Measurements from ENCODE around the gene TBC1D21. TPM values are rescaled to one million over a fixed set of nuclear protein-coding genes. Genes with fewer than 3 reads are reported as not detected.

TBC1D21 gene
- total and polyA plus RNA-seq, 2 of the 4 experiments (the other 2 are of a cell fraction) = not detected

DNA sequence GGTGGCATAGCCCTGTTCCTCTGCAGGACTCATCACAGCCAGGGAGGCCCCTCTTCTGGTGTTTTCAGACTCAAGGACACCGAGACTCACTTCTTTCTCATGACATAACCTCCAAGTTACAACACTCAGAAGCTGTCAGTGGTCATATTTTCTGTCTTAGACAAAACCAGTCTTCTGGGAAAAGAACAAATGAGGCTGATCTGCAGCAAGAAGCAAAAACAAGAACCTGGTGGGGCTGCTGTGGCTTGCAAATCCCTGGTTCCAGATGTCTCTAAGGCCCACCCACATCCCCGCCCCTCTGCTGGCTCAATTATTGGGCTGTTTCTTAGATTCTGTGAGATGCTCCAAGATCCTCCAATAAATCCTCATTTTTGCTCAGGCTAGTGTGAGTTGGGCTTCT lies 36.3 kb downstream of the TBC1D21 start:
- H3K4me3 ChIP-seq (ENCODE audit: insufficient read depth, low read depth, low read length) = no peak overlapping the region
- H3K9me1 ChIP-seq (ENCODE audit: insufficient read depth, low read length) = peaks cover 7% of the 10 kb centered on the region
- BruUV-seq (replicated peaks) = no TSS peak
- POLR2A ChIA-PET (ENCODE audit: unreplicated experiment) = interaction anchor here (0.6 kb wide), 1 partner anchor 224 kb away, joined by 3 read pairs; no protein-coding TSS in a partner anchor
- no peak overlapping the region for H2BK20ac ChIP-seq (ENCODE audit: low read depth, low read length)
- H4K5ac ChIP-seq (ENCODE audit: low read depth, low read length) = no peak overlapping the region
- no peak overlapping the region for H2BK5ac ChIP-seq (ENCODE audit: low read depth, low read length, poor library complexity, severe bottlenecking)
- H2BK120ac ChIP-seq (ENCODE audit: low read depth, low read length) = no peak overlapping the region
- no peak overlapping the region for H3K4ac ChIP-seq (ENCODE audit: low read depth, low read length)
- no peaks in the 10 kb centered on the region for H3K36me3 ChIP-seq (ENCODE audit: control insufficient read depth, insufficient read depth, low read length)
- no peak overlapping the region for H2AK5ac ChIP-seq (ENCODE audit: low read depth, low read length)
- H2AK9ac ChIP-seq (replicated peaks; ENCODE audit: low read depth, low read length, poor library complexity) = no peak overlapping the region
- no peak overlapping the region for H3K27ac ChIP-seq (ENCODE audit: insufficient read depth, low read length)
- ATAC-seq (ENCODE audit: low read depth) = no peak
- intact Hi-C loops (cut with micrococcal nuclease) = no loop called here
- H3K18ac ChIP-seq (ENCODE audit: low read depth, low read length) = no peak overlapping the region
- H2AFZ ChIP-seq (replicated peaks; ENCODE audit: low read length, poor library complexity) = no peak overlapping the region
- H4K91ac ChIP-seq (ENCODE audit: insufficient read depth, low read depth, low read length) = no peak overlapping the region
- H3K4me1 ChIP-seq (ENCODE audit: control insufficient read depth, insufficient read depth, low read length) = peaks cover 9% of the 10 kb centered on the region
- H3K79me1 ChIP-seq (ENCODE audit: low read depth in 1 of 2, low read length in 2 of 2) = no peaks in the 10 kb centered on the region
- dilution Hi-C loops (cut with HindIII; ENCODE audit: low sequenced_read_pairs, unreplicated experiment) = no loop called here
- no peak overlapping the region for H4K8ac ChIP-seq (ENCODE audit: low read depth in 2 of 2, low read length in 2 of 2)
- H3K9me3 ChIP-seq (ENCODE audit: control insufficient read depth, insufficient read depth, low read length) = no peaks in the 10 kb centered on the region
- no peak overlapping the region for H3K56ac ChIP-seq (ENCODE audit: extremely low read depth, insufficient read depth, low read length)
- no peak for TF ChIP-seq MAZ (IDR thresholded peaks at IDR 0.05; ENCODE audit: borderline replicate concordance, low read depth, low read length)
- TF ChIP-seq, protein P1, sequence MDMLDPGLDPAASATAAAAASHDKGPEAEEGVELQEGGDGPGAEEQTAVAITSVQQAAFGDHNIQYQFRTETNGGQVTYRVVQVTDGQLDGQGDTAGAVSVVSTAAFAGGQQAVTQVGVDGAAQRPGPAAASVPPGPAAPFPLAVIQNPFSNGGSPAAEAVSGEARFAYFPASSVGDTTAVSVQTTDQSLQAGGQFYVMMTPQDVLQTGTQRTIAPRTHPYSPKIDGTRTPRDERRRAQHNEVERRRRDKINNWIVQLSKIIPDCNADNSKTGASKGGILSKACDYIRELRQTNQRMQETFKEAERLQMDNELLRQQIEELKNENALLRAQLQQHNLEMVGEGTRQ (IDR thresholded peaks at IDR 0.05; ENCODE audit: low read depth, low read length) = no peak
- TF ChIP-seq RFX5 (IDR thresholded peaks at IDR 0.05; ENCODE audit: low read depth, low read length) = no peak
- TF ChIP-seq MAFK (IDR thresholded peaks at IDR 0.05; ENCODE audit: low read depth, low read length) = no peak
- TF ChIP-seq CHD1 (IDR thresholded peaks at IDR 0.05; ENCODE audit: low read depth, low read length) = no peak
- TF ChIP-seq POLR2A (IDR thresholded peaks at IDR 0.05; ENCODE audit: low read depth, low read length) = no peak
- TF ChIP-seq, protein P2, sequence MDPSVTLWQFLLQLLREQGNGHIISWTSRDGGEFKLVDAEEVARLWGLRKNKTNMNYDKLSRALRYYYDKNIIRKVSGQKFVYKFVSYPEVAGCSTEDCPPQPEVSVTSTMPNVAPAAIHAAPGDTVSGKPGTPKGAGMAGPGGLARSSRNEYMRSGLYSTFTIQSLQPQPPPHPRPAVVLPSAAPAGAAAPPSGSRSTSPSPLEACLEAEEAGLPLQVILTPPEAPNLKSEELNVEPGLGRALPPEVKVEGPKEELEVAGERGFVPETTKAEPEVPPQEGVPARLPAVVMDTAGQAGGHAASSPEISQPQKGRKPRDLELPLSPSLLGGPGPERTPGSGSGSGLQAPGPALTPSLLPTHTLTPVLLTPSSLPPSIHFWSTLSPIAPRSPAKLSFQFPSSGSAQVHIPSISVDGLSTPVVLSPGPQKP (IDR thresholded peaks at IDR 0.05; ENCODE audit: borderline replicate concordance, low read depth, low read length) = no peak
- TF ChIP-seq RAD21 (IDR thresholded peaks at IDR 0.05; ENCODE audit: low read length) = no peak
- TF ChIP-seq RCOR1 (IDR thresholded peaks at IDR 0.05; ENCODE audit: insufficient replicate concordance, low read length) = no peak
- TF ChIP-seq CEBPB (IDR thresholded peaks at IDR 0.05; ENCODE audit: low read depth, low read length) = no peak
- no peak for TF ChIP-seq FOS (IDR thresholded peaks at IDR 0.05; ENCODE audit: low read depth, low read length)
- TF ChIP-seq MXI1 (IDR thresholded peaks at IDR 0.05; ENCODE audit: borderline replicate concordance, low read depth, low read length) = no peak
- TF ChIP-seq CTCF (conservative IDR thresholded peaks at IDR 0.05; ENCODE audit: low read depth, low read length) = no peak
- no peak for TF ChIP-seq NFE2L2 (IDR thresholded peaks at IDR 0.05; ENCODE audit: low read depth, low read length)
- TF ChIP-seq SMC3 (IDR thresholded peaks at IDR 0.05; ENCODE audit: low read depth, low read length) = no peak
- TF ChIP-seq BHLHE40 (IDR thresholded peaks at IDR 0.05; ENCODE audit: low read depth, low read length) = no peak
- no peak overlapping the region for H2BK15ac ChIP-seq (ENCODE audit: low read depth, low read length)
- DNase-seq = no peak
- no CpG with 5 or more reads among the region's 2 CpGs for WGBS, 2 experiments (ENCODE audit: extremely low coverage in 2 of 2, insufficient read length in 1 of 2)
- H4K20me1 ChIP-seq (ENCODE audit: insufficient read depth, low read length) = no peaks in the 10 kb centered on the region; the same call in 1 of the 2 replicates
- no peak overlapping the region for H3K14ac ChIP-seq (replicated peaks; ENCODE audit: low read depth, low read length)
- in situ Hi-C loops (cut with MboI; ENCODE audit: low sequenced_read_pairs) = loop anchor here (5.0 kb wide), 1 partner anchor 37 kb away; the partner anchor contains the start of gene TBC1D21
- H3K27me3 ChIP-seq (ENCODE audit: control insufficient read depth, insufficient read depth, low read length) = no peaks in the 10 kb centered on the region
- no peak overlapping the region for H3K4me2 ChIP-seq (ENCODE audit: low read depth, low read length)
- CTCF ChIA-PET = interaction anchor here (1.3 kb wide), 1 partner anchor 36 kb away, joined by 4 read pairs; no protein-coding TSS in a partner anchor
- H3K23ac ChIP-seq (ENCODE audit: low read depth, low read length) = no peak overlapping the region
- no peak overlapping the region for H3K9ac ChIP-seq (ENCODE audit: low read depth, low read length)

Data from IMR-90 (cell line).